ENCODE measurements around the gene ZNF570. TPM values are rescaled to one million over a fixed set of nuclear protein-coding genes. Genes with fewer than 3 reads are reported as not detected.

The ZNF570 gene
- total and polyA plus RNA-seq, 2 of the 13 experiments (the other 11 are each of a cell fraction or from before 2014, with no cell fraction given) = 1.0 to 4.4 TPM

DNA sequence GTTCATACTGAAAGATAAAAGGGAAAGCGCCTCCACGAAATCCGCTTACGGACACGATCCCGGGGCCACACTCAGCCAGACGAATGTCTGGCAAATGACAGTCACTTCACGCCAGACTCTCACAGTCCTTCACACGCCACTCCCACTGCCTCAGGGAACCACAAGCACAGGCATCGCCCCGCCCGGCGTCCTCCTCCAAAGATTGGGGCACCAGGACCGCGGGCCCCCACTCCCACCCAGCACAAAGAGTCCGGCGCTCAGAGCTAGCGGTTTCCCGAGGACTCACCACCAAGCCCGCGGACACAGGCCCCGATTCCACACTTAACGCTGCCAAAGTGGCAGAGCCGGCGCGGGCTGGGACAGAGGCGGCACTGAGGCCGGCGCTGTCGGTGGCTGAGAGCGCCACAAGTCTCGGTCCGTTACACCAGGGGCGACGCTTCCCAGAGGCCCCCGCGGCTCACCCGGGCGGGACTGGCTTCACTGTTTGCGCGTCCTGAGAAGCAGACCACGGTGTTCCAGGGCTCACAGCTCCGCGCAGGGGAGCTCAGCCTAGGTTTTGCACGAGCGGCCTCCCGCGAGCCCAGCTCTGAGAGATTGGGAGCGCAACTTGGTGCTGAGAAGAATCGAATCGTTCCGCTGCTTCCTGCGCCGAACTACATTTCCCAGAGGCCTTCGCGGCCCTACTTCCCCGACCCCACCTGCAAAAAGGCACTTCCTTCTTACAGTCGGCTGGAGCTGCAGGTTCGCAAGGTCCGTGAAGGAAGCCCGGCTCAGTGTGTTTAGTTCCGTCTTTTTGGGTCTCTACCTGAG lies 2.2 kb upstream of the ZNF570 start, which contains the start of gene ZNF569 (continued):
- TF ChIP-seq, protein P1, sequence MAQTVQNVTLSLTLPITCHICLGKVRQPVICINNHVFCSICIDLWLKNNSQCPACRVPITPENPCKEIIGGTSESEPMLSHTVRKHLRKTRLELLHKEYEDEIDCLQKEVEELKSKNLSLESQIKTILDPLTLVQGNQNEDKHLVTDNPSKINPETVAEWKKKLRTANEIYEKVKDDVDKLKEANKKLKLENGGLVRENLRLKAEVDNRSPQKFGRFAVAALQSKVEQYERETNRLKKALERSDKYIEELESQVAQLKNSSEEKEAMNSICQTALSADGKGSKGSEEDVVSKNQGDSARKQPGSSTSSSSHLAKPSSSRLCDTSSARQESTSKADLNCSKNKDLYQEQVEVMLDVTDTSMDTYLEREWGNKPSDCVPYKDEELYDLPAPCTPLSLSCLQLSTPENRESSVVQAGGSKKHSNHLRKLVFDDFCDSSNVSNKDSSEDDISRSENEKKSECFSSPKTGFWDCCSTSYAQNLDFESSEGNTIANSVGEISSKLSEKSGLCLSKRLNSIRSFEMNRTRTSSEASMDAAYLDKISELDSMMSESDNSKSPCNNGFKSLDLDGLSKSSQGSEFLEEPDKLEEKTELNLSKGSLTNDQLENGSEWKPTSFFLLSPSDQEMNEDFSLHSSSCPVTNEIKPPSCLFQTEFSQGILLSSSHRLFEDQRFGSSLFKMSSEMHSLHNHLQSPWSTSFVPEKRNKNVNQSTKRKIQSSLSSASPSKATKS (CRISPR knock-in tag; IDR thresholded peaks at IDR 0.05) = no peak
- TF ChIP-seq SATB2 (CRISPR knock-in tag; IDR thresholded peaks at IDR 0.05) = no peak
- TF ChIP-seq, protein P2, sequence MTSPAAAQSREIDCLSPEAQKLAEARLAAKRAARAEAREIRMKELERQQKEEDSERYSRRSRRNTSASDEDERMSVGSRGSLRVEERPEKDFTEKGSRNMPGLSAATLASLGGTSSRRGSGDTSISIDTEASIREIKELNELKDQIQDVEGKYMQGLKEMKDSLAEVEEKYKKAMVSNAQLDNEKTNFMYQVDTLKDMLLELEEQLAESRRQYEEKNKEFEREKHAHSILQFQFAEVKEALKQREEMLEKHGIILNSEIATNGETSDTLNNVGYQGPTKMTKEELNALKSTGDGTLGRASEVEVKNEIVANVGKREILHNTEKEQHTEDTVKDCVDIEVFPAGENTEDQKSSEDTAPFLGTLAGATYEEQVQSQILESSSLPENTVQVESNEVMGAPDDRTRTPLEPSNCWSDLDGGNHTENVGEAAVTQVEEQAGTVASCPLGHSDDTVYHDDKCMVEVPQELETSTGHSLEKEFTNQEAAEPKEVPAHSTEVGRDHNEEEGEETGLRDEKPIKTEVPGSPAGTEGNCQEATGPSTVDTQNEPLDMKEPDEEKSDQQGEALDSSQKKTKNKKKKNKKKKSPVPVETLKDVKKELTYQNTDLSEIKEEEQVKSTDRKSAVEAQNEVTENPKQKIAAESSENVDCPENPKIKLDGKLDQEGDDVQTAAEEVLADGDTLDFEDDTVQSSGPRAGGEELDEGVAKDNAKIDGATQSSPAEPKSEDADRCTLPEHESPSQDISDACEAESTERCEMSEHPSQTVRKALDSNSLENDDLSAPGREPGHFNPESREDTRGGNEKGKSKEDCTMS (CRISPR knock-in tag; conservative IDR thresholded peaks at IDR 0.05) = no peak
- TF ChIP-seq, protein P3, sequence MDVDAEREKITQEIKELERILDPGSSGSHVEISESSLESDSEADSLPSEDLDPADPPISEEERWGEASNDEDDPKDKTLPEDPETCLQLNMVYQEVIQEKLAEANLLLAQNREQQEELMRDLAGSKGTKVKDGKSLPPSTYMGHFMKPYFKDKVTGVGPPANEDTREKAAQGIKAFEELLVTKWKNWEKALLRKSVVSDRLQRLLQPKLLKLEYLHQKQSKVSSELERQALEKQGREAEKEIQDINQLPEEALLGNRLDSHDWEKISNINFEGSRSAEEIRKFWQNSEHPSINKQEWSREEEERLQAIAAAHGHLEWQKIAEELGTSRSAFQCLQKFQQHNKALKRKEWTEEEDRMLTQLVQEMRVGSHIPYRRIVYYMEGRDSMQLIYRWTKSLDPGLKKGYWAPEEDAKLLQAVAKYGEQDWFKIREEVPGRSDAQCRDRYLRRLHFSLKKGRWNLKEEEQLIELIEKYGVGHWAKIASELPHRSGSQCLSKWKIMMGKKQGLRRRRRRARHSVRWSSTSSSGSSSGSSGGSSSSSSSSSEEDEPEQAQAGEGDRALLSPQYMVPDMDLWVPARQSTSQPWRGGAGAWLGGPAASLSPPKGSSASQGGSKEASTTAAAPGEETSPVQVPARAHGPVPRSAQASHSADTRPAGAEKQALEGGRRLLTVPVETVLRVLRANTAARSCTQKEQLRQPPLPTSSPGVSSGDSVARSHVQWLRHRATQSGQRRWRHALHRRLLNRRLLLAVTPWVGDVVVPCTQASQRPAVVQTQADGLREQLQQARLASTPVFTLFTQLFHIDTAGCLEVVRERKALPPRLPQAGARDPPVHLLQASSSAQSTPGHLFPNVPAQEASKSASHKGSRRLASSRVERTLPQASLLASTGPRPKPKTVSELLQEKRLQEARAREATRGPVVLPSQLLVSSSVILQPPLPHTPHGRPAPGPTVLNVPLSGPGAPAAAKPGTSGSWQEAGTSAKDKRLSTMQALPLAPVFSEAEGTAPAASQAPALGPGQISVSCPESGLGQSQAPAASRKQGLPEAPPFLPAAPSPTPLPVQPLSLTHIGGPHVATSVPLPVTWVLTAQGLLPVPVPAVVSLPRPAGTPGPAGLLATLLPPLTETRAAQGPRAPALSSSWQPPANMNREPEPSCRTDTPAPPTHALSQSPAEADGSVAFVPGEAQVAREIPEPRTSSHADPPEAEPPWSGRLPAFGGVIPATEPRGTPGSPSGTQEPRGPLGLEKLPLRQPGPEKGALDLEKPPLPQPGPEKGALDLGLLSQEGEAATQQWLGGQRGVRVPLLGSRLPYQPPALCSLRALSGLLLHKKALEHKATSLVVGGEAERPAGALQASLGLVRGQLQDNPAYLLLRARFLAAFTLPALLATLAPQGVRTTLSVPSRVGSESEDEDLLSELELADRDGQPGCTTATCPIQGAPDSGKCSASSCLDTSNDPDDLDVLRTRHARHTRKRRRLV (CRISPR knock-in tag; IDR thresholded peaks at IDR 0.05) = peak; percentile 92
- TF ChIP-seq, protein P4, sequence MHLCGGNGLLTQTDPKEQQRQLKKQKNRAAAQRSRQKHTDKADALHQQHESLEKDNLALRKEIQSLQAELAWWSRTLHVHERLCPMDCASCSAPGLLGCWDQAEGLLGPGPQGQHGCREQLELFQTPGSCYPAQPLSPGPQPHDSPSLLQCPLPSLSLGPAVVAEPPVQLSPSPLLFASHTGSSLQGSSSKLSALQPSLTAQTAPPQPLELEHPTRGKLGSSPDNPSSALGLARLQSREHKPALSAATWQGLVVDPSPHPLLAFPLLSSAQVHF (CRISPR knock-in tag; IDR thresholded peaks at IDR 0.05) = no peak
- TF ChIP-seq, protein P5, sequence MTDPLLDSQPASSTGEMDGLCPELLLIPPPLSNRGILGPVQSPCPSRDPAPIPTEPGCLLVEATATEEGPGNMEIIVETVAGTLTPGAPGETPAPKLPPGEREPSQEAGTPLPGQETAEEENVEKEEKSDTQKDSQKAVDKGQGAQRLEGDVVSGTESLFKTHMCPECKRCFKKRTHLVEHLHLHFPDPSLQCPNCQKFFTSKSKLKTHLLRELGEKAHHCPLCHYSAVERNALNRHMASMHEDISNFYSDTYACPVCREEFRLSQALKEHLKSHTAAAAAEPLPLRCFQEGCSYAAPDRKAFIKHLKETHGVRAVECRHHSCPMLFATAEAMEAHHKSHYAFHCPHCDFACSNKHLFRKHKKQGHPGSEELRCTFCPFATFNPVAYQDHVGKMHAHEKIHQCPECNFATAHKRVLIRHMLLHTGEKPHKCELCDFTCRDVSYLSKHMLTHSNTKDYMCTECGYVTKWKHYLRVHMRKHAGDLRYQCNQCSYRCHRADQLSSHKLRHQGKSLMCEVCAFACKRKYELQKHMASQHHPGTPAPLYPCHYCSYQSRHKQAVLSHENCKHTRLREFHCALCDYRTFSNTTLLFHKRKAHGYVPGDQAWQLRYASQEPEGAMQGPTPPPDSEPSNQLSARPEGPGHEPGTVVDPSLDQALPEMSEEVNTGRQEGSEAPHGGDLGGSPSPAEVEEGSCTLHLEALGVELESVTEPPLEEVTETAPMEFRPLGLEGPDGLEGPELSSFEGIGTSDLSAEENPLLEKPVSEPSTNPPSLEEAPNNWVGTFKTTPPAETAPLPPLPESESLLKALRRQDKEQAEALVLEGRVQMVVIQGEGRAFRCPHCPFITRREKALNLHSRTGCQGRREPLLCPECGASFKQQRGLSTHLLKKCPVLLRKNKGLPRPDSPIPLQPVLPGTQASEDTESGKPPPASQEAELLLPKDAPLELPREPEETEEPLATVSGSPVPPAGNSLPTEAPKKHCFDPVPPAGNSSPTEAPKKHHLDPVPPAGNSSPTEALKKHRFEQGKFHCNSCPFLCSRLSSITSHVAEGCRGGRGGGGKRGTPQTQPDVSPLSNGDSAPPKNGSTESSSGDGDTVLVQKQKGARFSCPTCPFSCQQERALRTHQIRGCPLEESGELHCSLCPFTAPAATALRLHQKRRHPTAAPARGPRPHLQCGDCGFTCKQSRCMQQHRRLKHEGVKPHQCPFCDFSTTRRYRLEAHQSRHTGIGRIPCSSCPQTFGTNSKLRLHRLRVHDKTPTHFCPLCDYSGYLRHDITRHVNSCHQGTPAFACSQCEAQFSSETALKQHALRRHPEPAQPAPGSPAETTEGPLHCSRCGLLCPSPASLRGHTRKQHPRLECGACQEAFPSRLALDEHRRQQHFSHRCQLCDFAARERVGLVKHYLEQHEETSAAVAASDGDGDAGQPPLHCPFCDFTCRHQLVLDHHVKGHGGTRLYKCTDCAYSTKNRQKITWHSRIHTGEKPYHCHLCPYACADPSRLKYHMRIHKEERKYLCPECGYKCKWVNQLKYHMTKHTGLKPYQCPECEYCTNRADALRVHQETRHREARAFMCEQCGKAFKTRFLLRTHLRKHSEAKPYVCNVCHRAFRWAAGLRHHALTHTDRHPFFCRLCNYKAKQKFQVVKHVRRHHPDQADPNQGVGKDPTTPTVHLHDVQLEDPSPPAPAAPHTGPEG (CRISPR knock-in tag; IDR thresholded peaks at IDR 0.05) = peak; percentile 65; the same call in 1 of the 2 replicates
- TF ChIP-seq, protein P6, sequence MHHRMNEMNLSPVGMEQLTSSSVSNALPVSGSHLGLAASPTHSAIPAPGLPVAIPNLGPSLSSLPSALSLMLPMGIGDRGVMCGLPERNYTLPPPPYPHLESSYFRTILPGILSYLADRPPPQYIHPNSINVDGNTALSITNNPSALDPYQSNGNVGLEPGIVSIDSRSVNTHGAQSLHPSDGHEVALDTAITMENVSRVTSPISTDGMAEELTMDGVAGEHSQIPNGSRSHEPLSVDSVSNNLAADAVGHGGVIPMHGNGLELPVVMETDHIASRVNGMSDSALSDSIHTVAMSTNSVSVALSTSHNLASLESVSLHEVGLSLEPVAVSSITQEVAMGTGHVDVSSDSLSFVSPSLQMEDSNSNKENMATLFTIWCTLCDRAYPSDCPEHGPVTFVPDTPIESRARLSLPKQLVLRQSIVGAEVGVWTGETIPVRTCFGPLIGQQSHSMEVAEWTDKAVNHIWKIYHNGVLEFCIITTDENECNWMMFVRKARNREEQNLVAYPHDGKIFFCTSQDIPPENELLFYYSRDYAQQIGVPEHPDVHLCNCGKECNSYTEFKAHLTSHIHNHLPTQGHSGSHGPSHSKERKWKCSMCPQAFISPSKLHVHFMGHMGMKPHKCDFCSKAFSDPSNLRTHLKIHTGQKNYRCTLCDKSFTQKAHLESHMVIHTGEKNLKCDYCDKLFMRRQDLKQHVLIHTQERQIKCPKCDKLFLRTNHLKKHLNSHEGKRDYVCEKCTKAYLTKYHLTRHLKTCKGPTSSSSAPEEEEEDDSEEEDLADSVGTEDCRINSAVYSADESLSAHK (CRISPR knock-in tag; IDR thresholded peaks at IDR 0.05; ENCODE audit: borderline replicate concordance) = no peak
